HG03025 (cell line): ENCODE measurements around the gene ANO2.
"Not testable (repeated sequence)": the region's sequence is repeated elsewhere in the genome, so short reads cannot be mapped to it uniquely, and the experiment has no call there.

ENCODE experiments used
- ATAC-seq: cut with Tn5 transposase; IDR thresholded peaks from one replicate; pipeline ENCODE4 v1.9.1; 2021; ENCODE audit warnings: mild to moderate bottlenecking, moderate library complexity; ENCODE audit not compliant: unreplicated experiment, low FRiP score

The ANO2 gene

GRCh38 chr12:5565933-5566599, 379.0 kb downstream of the ANO2 start:
- ATAC-seq: no peak

GRCh38 chr12:5562581-5562980, 382.5 kb downstream of the ANO2 start:
- ATAC-seq: no peak

- no peak for ATAC-seq
Observed at GRCh38 chr12:5561846-5562245, 383.2 kb downstream of the ANO2 start.

- ATAC-seq: no peak
Observed at GRCh38 chr12:5561057-5561456, 384.0 kb downstream of the ANO2 start.

- no peak for ATAC-seq
Observed at GRCh38 chr12:5560265-5560664, 384.8 kb downstream of the ANO2 start.

- ATAC-seq: no peak
Observed at GRCh38 chr12:5557906-5558305, 387.2 kb downstream of the ANO2 start.

GRCh38 chr12:5556946-5557673, 387.9 kb downstream of the ANO2 start:
- ATAC-seq: no peak

GRCh38 chr12:5556033-5556614, 388.9 kb downstream of the ANO2 start:
- no peak for ATAC-seq

- ATAC-seq: no peak
Observed at GRCh38 chr12:5554711-5555110, 390.3 kb downstream of the ANO2 start.

- ATAC-seq: no peak
Observed at GRCh38 chr12:5549011-5549410, 396.0 kb downstream of the ANO2 start.

GRCh38 chr12:5548152-5548943, 396.7 kb downstream of the ANO2 start:
- no peak for ATAC-seq

GRCh38 chr12:5546616-5547015, 398.4 kb downstream of the ANO2 start:
- no peak for ATAC-seq

GRCh38 chr12:5537771-5538170, 407.3 kb downstream of the ANO2 start:
- no peak for ATAC-seq

GRCh38 chr12:5537026-5537615, 407.9 kb downstream of the ANO2 start:
- not testable (repeated sequence) for ATAC-seq

GRCh38 chr12:5535541-5535940, 409.5 kb downstream of the ANO2 start:
- ATAC-seq: no peak

- ATAC-seq: no peak
Observed at GRCh38 chr12:5534426-5535199, 410.4 kb downstream of the ANO2 start.

- ATAC-seq: no peak
Observed at GRCh38 chr12:5533368-5533767, 411.7 kb downstream of the ANO2 start.

GRCh38 chr12:5525783-5526367, 419.2 kb downstream of the ANO2 start:
- no peak for ATAC-seq

- ATAC-seq: no peak
Observed at GRCh38 chr12:5524769-5525436, 420.2 kb downstream of the ANO2 start.
